ENCODE measurements around the gene FHL5.
"Not testable (repeated sequence)": the region's sequence is repeated elsewhere in the genome, so short reads cannot be mapped to it uniquely, and the experiment has no call there.

FHL5 gene

DNA sequence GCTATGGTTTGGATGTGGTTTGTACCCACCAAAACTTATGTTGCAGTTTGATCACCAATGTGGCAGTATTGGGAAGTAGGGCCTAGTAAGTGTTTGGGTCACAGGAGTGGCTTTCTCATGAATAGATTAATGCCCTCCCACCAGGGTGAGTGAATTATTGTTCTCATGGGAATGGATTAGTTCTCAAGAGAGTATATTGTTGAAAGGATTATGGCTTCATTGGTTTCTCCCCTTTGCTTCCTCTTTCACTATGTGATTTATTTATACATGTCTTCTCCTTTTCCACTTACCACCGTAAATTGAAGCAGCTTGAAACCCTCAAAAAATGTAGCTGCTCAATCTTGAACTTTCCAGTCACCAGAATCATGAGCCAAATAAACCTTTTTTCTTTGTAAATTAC lies 30.5 kb upstream of the FHL5 start:
- DNase-seq (ENCODE audit: insufficient read length, low spot score): no peak
- TF ChIP-seq, protein P1, sequence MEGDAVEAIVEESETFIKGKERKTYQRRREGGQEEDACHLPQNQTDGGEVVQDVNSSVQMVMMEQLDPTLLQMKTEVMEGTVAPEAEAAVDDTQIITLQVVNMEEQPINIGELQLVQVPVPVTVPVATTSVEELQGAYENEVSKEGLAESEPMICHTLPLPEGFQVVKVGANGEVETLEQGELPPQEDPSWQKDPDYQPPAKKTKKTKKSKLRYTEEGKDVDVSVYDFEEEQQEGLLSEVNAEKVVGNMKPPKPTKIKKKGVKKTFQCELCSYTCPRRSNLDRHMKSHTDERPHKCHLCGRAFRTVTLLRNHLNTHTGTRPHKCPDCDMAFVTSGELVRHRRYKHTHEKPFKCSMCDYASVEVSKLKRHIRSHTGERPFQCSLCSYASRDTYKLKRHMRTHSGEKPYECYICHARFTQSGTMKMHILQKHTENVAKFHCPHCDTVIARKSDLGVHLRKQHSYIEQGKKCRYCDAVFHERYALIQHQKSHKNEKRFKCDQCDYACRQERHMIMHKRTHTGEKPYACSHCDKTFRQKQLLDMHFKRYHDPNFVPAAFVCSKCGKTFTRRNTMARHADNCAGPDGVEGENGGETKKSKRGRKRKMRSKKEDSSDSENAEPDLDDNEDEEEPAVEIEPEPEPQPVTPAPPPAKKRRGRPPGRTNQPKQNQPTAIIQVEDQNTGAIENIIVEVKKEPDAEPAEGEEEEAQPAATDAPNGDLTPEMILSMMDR (IDR thresholded peaks at IDR 0.05; ENCODE audit: insufficient read depth, missing control alignments): no peak
- FAIRE-seq: peak; percentile 41

DNA sequence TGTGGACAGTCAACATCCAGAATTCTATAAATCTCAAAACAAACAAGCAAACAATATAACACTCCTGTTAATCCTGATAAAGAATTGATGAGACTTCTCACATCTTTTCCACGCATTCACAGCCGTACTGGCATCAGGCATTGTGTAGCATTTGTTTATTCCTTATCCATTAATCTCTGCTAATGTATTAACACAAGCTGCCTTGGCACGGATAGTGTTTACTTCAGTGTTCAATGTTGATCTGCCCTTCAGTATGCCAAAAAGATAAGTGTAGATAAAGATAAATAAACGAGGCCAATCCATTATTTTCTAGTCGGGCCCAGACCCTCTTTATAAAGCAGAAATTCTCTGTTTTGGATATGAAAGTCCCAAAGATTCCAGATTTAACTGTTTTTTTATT lies 25.2 kb upstream of the FHL5 start:
- TF ChIP-seq, protein P1 (IDR thresholded peaks at IDR 0.05; ENCODE audit: insufficient read depth, missing control alignments): no peak
- DNase-seq (ENCODE audit: insufficient read length, low spot score) (no peak), FAIRE-seq (peak; percentile 73)

DNA sequence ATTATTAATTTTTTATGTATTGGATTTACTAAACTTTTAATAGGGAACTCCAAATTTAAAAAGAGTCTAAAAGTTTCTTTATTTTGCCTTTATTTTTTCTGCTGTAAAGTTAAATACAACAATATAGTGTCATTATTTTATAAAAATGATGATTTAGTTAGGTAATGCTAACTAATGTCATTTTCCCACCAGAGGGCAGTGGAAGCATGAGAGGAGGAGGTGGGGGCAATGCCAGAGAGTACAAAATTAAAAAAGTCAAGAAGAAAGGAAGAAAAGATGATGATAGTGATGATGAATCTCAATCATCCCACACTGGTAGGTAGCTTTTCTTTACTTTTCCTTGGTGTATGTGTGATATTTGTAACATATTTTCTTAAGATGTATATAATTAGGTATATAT lies 20.2 kb upstream of the FHL5 start:
- DNase-seq (ENCODE audit: insufficient read length, low spot score): no peak
- no peak for FAIRE-seq
- TF ChIP-seq, protein P1 (IDR thresholded peaks at IDR 0.05; ENCODE audit: insufficient read depth, missing control alignments): peak; percentile 61

DNA sequence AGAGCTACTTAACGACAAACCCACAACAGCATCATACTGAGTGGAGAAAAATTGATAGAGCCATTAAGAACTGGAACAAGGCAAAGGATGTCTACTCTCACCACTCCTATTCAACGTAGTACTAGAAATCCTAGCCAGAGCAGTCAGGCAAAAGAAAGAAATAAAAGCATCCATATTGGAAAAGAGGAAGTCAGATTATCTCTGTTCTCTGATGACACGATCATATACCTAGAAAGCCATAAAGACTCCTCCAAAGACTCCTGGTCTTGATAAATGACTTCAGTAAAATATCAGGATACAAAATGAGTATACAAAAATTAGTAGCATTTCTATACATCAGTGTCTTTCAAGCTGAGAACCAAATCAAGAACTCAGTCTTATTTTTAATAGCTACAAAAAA lies 17.0 kb upstream of the FHL5 start:
- TF ChIP-seq, protein P1 (IDR thresholded peaks at IDR 0.05; ENCODE audit: insufficient read depth, missing control alignments): no peak
- no peak for DNase-seq (ENCODE audit: insufficient read length, low spot score)
- no peak for FAIRE-seq

DNA sequence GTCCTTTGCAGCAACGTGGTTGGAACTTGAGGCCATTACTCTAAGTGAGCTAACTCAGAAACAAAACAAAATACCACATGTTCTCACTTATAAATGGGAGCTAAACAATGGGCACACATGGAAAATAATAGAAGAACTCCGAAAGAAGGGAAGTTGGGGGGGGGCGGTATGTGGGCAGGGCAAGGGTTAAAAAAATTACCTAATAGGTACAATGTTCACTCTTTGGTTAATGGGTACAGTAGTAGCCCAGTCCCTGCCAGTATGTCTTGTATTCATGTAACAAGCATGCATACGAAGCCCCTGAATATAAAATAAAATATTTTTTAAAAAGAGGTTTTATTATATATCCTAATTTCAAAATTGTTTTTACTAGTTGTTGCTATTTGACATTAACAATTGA lies 15.3 kb upstream of the FHL5 start:
- TF ChIP-seq, protein P1 (IDR thresholded peaks at IDR 0.05; ENCODE audit: insufficient read depth, missing control alignments): no peak
- DNase-seq (ENCODE audit: insufficient read length, low spot score) (no peak), FAIRE-seq (no peak)

DNA sequence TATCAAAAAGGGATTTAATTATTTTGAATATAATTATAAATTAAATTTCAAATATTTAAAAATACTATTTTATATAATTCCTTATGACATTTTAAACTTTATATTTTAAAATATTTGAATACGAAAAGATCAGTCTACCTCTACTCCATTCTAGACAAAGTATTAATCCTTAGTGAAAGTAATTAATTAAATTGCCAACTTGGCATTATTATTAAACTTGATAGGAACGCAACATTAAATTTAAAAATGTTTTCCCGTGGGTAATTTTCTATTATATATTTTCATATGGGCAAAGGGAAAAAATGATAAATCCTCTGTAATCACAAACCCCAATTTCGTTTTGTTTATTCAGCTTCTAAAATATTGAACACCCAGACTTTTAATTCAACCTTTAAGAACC lies 8.4 kb upstream of the FHL5 start:
- DNase-seq (ENCODE audit: insufficient read length, low spot score) (no peak), FAIRE-seq (no peak)
- TF ChIP-seq, protein P1 (IDR thresholded peaks at IDR 0.05; ENCODE audit: insufficient read depth, missing control alignments): no peak

DNA sequence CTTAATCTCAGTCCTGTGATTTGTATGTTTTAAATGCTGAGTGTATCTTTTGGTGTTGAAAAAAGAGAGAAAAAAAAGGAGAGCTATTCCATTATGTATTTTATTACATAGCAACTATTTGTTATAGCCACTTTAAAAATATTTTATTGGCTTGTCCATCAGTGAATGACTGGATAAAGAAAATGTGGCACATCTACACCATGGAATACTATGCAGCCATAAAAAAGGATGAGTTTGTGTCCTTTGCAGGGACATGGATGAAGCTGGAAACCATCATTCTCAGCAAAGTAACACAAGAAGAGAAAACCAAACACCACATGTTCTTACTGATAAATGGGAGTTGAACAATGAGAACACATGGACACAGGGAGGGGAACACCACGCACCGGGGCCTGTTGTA lies 3.2 kb upstream of the FHL5 start:
- not testable (repeated sequence) for DNase-seq (ENCODE audit: insufficient read length, low spot score); FAIRE-seq

DNA sequence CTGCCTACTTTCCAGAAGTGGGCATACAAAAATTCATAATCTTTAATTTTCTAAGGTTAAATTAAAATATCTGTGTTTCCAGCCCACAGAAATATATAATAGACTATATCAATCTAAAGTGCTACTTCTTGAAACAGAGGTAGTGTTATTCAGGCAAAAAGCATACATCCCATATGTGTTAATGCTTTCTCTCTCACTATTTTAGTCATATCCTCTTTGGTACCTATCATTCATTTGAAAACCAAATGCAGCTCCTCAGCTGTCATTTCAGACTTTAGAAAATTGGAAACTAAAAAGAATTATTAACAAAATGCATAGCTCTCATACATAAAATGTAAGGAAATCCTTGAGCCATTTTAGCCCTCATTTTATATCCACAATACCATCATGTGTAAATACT lies 925 bp downstream of the FHL5 start:
- no peak for FAIRE-seq
- TF ChIP-seq, protein P1 (IDR thresholded peaks at IDR 0.05; ENCODE audit: insufficient read depth, missing control alignments): no peak

More for the DNA sequence above, 925 bp downstream of the FHL5 start:
- DNase-seq (ENCODE audit: insufficient read length, low spot score): no peak

All from D721Med (cell line).